ENCODE data around the gene PDGFRA.

DNA sequence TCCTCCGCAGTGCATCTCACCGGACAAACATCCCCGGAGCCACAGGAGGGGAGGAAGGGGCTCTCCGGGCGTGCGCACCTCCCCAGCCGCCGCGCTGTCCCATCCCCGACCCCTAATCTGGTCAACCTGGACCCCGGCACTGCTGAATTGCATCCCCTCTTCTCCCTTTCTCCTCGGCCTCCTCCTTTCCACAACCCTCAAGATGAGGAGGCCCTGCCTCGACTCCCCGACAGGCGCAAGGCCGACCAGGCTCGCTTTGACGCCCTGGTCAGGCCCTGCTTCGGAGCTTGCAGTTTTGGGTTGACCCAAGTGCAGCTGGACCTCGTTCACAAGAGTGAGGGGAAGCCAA is 2.3 kb downstream of the PDGFRA start:
- TF ChIP-seq, protein P1, sequence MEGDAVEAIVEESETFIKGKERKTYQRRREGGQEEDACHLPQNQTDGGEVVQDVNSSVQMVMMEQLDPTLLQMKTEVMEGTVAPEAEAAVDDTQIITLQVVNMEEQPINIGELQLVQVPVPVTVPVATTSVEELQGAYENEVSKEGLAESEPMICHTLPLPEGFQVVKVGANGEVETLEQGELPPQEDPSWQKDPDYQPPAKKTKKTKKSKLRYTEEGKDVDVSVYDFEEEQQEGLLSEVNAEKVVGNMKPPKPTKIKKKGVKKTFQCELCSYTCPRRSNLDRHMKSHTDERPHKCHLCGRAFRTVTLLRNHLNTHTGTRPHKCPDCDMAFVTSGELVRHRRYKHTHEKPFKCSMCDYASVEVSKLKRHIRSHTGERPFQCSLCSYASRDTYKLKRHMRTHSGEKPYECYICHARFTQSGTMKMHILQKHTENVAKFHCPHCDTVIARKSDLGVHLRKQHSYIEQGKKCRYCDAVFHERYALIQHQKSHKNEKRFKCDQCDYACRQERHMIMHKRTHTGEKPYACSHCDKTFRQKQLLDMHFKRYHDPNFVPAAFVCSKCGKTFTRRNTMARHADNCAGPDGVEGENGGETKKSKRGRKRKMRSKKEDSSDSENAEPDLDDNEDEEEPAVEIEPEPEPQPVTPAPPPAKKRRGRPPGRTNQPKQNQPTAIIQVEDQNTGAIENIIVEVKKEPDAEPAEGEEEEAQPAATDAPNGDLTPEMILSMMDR (IDR thresholded peaks at IDR 0.05): no peak
- no peak for TF ChIP-seq POLR2A (IDR thresholded peaks at IDR 0.05)

Measured in Peyer's patch (tissue), 4 donors.